GM12892 (cell line): ENCODE results near the gene RPS6KA2.

Experiments
- POLR2A ChIP-seq: IDR thresholded peaks from 2 replicates; pipeline ENCODE4 v1.6.1; 2011; ENCODE audit warnings: low read depth, low read length, control low read depth
- TAF1 ChIP-seq: IDR thresholded peaks from 2 replicates; pipeline ENCODE4 v1.6.1; 2011; ENCODE audit warnings: low read depth, mild to moderate bottlenecking, control low read depth, low read length, borderline replicate concordance

- TF ChIP-seq POLR2A, result no peak
- TF ChIP-seq TAF1, result no peak
Observed at GRCh38 chr6:166461821-166462460, 165.1 kb downstream of the RPS6KA2 start.
